Left ventricle myocardium inferior (tissue), 1 donor: ENCODE measurements around the gene TIGD7. TPM values are rescaled to one million over a fixed set of nuclear protein-coding genes. Genes with fewer than 3 reads are reported as not detected.

Experiments used
- DNase-seq: peaks from one replicate; pipeline ENCODE4 v3.0.0-alpha.2; 2020
- H3K27ac ChIP-seq: fragments of 200-600 bp; replicated peaks from 2 replicates; pipeline ENCODE4 v1.8.0; 2021
- H3K27me3 ChIP-seq: fragments of 200-600 bp; 2 replicates; pipeline ENCODE4 v1.8.0; 2021; ENCODE audit warnings: low read depth
- H3K36me3 ChIP-seq: fragments of 200-600 bp; 2 replicates; pipeline ENCODE4 v1.8.0; 2021
- H3K4me1 ChIP-seq: fragments of 200-600 bp; 2 replicates; pipeline ENCODE4 v1.8.0; 2021
- H3K4me3 ChIP-seq: fragments of 200-600 bp; 2 replicates; pipeline ENCODE4 v1.8.0; 2021; ENCODE audit warnings: mild to moderate bottlenecking, moderate library complexity
- H3K9me3 ChIP-seq: fragments of 200-600 bp; replicated peaks from 2 replicates; pipeline ENCODE4 v1.8.0; 2021
- intact Hi-C: fragments of 100-400 bp; cut with micrococcal nuclease; formaldehyde crosslinking; loops from one replicate; pipeline ENCODE4 v1.11.0; 2022
- total RNA-seq: library from RNA; stranded (reverse); fragmentation: NEBNext Ultra II Directional; extraction: Animal tissue kit (Norgen Biotek cat#: 25700); gene quantifications from one replicate; pipeline ENCODE4 v1.2.1, GENCODE V29; 2021
- TF ChIP-seq, protein P1 (sequence below): fragments of 200-600 bp; IDR thresholded peaks from 2 replicates; pipeline ENCODE4 v1.8.0; 2021; ENCODE audit warnings: antibody characterized with exemption, mild to moderate bottlenecking, borderline replicate concordance
- donor health status: DM: no; HTN: yes; CAD: no; lungs with severe emphysema.

Gene TIGD7
- total RNA-seq, 1 donor from 2014 or later: 9.7 TPM

DNA sequence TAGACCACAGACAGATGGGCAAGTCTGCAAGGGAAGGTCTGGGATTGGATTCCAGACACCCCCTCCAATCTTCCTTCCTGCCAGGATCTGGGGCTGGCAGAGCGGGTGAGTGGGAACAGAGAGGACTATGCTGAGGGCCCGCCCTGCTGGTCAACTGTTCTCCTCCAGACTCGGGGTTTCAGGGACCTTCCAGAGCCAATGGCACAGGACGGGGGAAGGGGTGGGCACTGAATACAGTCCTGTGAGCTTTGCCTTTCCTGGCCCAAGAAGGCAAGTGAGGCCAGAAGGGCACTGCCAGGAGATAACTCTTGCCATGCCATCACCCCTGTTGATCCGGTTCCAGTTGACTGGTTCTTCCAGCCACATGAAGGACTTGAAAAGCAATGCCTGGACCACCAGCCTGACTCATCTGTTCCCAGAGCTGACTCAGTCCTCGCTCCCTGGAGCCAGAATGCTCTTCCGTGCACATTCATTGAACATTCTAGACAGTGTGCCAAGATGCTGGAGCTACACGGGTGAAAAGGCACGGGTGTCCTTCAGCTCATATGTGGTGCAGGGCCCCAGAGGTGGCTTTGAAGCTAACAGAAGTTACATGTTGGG lies 48.3 kb downstream of the TIGD7 start:
- no peaks in the 10 kb centered on the region for H3K36me3 ChIP-seq
- no peak overlapping the region for H3K4me3 ChIP-seq
- TF ChIP-seq, protein P1, sequence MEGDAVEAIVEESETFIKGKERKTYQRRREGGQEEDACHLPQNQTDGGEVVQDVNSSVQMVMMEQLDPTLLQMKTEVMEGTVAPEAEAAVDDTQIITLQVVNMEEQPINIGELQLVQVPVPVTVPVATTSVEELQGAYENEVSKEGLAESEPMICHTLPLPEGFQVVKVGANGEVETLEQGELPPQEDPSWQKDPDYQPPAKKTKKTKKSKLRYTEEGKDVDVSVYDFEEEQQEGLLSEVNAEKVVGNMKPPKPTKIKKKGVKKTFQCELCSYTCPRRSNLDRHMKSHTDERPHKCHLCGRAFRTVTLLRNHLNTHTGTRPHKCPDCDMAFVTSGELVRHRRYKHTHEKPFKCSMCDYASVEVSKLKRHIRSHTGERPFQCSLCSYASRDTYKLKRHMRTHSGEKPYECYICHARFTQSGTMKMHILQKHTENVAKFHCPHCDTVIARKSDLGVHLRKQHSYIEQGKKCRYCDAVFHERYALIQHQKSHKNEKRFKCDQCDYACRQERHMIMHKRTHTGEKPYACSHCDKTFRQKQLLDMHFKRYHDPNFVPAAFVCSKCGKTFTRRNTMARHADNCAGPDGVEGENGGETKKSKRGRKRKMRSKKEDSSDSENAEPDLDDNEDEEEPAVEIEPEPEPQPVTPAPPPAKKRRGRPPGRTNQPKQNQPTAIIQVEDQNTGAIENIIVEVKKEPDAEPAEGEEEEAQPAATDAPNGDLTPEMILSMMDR: no peak
- intact Hi-C loops: no loop called here
- no peaks in the 10 kb centered on the region for H3K4me1 ChIP-seq
- H3K27ac ChIP-seq: no peak overlapping the region
- H3K9me3 ChIP-seq: no peaks in the 10 kb centered on the region
- H3K27me3 ChIP-seq: peaks cover 40% of the 10 kb centered on the region
- no peak for DNase-seq

DNA sequence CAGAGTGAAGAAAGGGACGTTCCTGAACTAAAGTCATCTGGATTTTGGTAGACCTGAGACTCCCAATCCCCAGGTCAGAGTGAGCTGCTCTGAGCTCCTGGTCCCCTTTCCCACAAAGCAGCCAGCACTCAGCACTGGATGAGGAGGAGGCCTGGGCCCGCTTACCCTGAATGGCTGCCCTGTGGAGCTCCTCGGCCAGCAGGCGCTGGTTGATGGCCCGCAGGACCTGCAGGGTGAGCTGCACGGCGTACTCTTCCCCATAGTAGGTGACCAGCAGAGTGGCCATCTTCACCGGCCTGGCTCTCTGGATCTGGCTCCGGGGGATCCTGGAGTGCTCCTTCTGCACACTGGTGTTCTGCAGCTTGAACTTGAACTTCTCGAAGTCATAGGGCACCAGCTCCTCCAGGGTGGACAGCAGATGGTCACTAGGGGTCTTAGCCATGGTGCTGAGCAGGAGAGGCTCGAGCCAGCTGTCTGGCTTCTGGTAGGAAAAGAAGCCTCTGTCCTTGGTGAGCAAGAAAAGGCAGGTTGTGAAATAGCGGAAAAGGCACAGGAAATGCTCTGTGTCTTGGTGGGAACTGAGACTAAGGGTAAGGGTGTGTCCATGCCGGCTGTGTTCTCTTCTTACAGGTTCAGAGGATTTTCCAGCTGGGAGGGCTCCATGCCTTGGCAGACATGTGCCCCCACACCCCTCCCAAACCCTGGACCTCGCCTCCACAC lies 48.9 kb downstream of the TIGD7 start, which contains the start of gene MEFV:
MEFV (minus strand) TSS at position 488 of the 720 bp plus-strand sequence; CDS start at position 442, 46 bp downstream.
- no peaks in the 10 kb centered on the region for H3K36me3 ChIP-seq
- no peaks in the 10 kb centered on the region for H3K9me3 ChIP-seq
- intact Hi-C loops: no loop called here
- TF ChIP-seq, protein P1: no peak
- H3K4me1 ChIP-seq: no peaks in the 10 kb centered on the region
- no peak for DNase-seq
- no peak within 1 kb of the TSS for H3K27ac ChIP-seq
- H3K27me3 ChIP-seq: peaks cover 44% of the 10 kb centered on the region
- peak within 1 kb of the TSS; percentile 21 for H3K4me3 ChIP-seq

DNA sequence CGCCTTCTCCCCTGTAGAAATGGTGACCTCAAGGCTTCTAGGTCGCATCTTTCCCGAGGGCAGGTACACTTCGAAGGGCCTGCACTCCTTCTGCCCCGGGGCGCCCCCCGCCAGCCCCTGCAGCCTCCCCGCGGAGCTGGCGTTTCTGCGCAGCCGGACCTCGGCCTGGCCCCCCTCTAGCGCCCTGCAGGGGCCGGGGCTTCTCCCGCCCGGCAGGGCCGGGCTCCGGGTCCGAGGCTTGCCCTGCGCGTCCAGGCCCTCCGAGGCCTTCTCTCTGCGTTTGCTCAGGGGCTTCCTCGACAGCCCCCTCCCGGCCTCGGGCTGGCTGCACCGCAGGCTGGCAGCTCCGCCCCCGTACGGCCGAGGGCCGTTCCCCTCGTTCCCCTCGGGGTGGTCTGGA lies 50.9 kb downstream of the TIGD7 start:
- Histone ChIP-seq H3K27me3 (peaks cover 51% of the 10 kb centered on the region), H3K36me3 (no peaks in the 10 kb centered on the region), H3K27ac (no peak overlapping the region), H3K4me3 (no peak overlapping the region), H3K4me1 (no peaks in the 10 kb centered on the region), H3K9me3 (no peaks in the 10 kb centered on the region)
- TF ChIP-seq, protein P1: no peak
- intact Hi-C loops: no loop called here
- DNase-seq: no peak

DNA sequence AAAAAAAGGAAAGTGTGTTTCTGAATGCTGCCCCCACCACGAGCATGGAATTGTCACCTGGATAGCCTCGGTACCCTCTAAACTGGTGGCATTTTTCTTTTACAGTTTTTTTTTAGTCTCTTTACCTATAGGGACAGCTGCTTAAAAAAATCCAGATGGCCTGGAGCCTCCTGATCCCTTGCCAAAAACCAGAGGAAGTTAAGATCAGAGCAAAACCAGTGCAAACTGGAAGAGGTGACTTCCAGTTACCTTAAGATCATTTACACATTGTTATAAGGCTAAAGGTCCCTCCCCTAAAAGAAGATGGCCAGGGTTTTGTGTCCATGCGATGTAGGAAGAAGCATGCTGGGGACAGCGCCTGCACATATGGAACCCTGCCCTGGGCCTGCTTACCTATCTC lies 52.3 kb downstream of the TIGD7 start:
- Histone ChIP-seq H3K27me3 (peaks cover 62% of the 10 kb centered on the region), H3K4me3 (no peak overlapping the region), H3K27ac (no peak overlapping the region), H3K4me1 (no peaks in the 10 kb centered on the region), H3K36me3 (no peaks in the 10 kb centered on the region), H3K9me3 (no peaks in the 10 kb centered on the region)
- DNase-seq: no peak
- TF ChIP-seq, protein P1: no peak
- intact Hi-C loops: no loop called here

DNA sequence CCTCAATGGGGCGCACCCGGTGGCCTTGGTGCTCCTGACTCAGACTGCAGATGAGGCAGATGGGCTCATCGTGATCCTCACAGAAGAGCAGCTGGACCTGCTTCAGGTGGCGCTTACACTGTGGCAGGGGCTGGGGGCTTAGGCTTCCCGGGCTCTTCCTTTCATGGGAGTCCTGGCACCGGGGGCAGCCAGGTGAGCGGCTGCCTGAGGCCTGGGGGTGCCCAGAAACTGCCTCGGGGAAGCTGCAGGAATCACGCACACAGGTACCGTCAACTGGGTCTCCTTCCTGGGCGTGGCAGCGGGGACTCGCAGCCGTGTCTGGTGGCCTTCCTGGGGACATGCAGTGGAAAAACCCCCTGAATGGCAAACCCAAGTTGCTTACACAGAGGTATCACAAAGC lies 55.8 kb downstream of the TIGD7 start:
- Histone ChIP-seq H3K27ac (no peak overlapping the region), H3K36me3 (no peaks in the 10 kb centered on the region), H3K9me3 (no peaks in the 10 kb centered on the region), H3K27me3 (peaks cover 57% of the 10 kb centered on the region), H3K4me1 (no peaks in the 10 kb centered on the region), H3K4me3 (no peak overlapping the region)
- DNase-seq: no peak
- TF ChIP-seq, protein P1: no peak
- intact Hi-C loops: no loop called here
